DMS 273 (cell line): Measurements from ENCODE around the gene PYURF.

Experiments
- DNase-seq: peaks from one replicate; lab custom pipeline; 2025; ENCODE audit not compliant: unreplicated experiment; lab: John Stamatoyannopoulos, UW

The PYURF gene

GRCh38 chr4:88523325-88524129, at the start of gene PYURF:
Gene PYURF, minus strand, starts transcription at chr4:88523776. Its CDS starts 76 bp downstream, at chr4:88523700.
- peak; percentile 96 for DNase-seq

GRCh38 chr4:88570001-88570400, 46.4 kb upstream of the PYURF start:
- no peak for DNase-seq

- DNase-seq: no peak
Measured at GRCh38 chr4:88567591-88567990, 44.0 kb upstream of the PYURF start.

DNA sequence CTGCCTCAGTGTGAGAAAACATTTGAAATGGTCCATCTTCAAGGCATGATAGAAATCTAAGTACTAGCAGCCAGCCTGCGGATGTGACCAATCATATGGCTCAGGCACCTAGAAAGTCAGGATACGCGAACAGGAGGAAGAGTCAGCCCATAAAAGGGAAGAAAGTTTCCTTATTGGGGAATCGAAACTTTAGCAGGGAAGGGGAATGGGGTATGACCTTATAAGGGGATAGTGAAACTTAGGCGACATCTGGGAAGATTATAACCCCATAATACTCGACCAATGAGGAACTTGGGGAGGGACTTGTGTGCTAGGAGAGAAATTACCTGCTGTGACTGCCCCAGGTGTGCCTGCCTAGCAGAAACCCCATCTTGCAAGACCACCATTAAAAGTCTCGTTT, 26.2 kb upstream of the PYURF start:
- DNase-seq: no peak

DNA sequence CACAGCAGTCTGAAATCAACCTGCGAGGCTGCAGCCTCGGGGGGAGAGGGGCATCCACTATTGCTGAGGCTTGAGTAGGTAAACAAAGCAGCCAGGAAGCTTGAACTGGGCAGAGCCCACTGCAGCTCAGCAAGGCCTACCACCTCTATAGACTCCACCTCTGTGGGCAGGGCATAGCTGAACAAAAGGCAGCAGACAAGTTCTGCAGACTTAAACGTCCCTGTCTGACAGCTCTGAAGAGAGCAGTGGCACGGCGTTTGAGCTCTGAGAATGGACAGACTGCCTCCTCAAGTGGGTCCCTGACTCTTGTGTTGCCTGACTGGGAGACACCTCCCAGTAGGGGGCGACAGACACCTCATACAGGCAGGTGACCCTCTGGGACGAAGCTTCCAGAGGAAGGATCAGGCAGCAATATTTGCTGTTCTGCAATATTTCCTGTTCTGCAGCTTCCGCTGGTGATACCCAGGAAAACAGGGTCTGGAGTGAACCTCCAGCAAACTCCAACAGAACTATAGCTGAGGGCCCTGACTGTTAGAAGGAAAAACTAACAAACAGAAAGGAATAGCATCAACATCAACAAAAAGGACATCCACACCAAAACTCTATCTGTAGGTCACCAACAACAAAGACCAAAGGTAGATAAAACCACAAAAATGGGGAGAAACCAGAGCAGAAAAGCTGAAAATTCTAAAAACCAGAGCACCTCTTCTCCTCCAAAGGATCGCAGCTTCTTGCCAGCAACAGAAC, 15.9 kb upstream of the PYURF start:
- DNase-seq: peak; percentile 44

- no peak for DNase-seq
Measured at GRCh38 chr4:88537709-88538108, 14.1 kb upstream of the PYURF start.

DNA sequence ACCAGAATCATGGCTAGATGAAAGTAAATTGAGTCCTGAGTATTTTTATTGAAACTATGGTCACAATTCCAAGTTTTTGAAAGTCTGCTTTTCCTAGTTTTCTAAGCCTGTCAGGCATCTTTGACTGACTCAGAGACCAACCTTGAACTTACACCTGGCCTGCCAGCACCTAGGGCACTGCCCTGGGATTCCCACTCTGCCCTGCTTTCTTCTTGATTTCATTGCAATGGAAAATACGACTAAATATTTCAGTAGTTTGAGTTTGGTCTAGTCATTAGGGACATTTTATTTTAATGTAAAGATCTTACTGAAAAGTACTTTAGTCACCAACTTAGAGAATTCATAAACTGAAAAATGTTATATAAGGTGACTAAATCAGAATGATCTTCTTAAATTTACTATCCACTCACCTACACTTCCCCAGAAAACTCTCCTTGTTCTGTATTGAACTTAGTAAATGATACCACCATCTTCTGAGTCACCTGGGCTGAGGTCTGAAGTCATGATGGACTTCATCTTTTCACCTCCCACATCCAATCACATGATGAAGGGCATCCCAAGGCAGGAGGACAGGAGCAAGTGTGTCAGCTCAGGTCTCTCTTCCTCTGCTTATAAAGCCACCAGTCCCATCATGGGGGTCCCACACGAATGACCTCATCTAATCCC, 11.6 kb upstream of the PYURF start:
- no peak for DNase-seq

GRCh38 chr4:88533937-88534750, 10.6 kb upstream of the PYURF start:
- DNase-seq: no peak

- no peak for DNase-seq
Measured at GRCh38 chr4:88533088-88533790, 9.7 kb upstream of the PYURF start.

DNA sequence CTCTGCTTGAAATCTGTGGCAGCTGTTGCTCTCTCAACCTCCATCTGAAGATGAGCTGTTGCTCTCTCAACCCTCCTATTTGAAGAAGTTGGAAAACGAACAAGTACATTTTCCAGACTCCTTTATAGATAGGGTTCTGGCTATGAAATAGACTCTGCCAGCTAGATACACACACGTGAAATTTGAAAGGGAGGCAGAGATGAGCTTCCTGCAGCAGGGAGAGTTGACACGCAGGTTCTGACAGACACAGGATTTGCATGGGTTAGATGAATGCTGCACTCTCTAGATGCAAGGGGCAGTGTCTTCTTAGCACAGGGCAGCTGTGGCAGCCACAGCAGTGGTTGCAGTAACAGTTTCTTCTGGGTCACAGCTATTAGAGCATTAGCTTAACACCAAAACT, 8.0 kb upstream of the PYURF start:
- DNase-seq: no peak

DNA sequence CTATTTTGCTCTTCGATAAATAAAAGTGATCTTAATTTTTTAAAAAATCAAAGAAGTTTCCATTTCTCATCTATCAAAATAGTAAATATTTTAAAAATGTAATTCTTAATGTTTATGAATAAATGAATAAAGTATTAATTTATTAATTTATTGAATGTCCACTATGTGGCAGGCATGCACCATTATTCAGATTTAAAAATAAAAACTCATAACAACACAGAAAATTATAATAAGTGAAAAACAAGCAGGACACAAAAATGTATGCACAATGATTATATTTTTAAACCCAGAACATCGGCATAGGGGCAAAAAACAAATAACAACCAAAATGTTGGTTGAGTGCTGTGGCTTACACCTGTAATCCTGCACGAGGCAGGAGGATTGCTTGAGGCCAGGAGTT, 5.3 kb upstream of the PYURF start:
- DNase-seq: no peak

DNA sequence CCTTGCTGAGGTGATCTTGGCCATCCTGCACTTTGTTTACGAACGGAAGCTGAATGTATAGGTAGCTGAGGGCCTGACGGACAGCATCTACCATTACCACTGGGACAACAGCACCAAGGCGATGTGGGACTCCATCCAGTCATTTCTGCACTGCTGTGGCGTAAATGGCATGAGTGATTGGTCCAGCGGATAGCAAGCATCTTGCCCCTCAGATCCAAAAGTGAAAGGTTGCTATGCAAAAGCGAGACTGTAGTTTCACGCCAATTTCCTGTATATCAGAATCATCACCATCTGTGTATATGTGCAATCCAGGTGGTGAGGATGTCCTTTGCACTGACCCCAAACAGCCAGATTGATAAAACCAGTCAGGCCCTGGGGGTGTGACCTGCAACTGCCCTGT, 4.2 kb upstream of the PYURF start:
- no peak for DNase-seq

- DNase-seq: peak; percentile 33
Measured at GRCh38 chr4:88526221-88526815, 2.7 kb upstream of the PYURF start.

- DNase-seq: peak; percentile 25
Measured at GRCh38 chr4:88524171-88524570, 595 bp upstream of the PYURF start.

DNA sequence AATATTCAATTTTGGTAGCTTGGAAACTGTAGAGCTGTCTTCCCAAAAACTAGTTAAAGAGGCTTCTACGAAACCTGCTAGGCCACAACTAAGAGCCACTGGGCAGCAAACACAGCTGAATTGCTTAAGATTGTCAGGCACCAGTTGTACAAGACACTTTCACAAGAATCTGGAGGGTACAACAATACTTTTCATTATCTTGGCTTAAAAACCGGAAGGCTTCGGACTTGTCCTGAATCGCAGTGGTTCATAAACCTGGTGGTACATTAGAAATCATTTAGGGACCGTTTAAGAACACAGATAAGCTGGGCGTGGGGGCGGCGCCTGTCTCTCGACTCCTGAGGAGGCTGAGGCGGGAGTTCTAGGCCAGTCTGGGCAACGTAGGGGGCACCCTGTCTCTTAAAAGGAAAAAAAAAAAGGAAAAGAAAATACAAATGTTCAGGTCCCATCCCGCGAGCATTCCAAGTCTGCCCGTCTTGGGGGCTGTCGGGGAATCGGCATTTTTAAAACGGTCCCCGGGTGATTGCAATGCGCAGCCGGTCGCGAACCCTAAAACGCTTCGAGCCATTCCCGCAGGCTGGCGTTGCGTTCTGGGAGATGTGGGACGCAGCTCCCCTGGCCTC, 763 bp downstream of the PYURF start:
- DNase-seq: peak; percentile 56

GRCh38 chr4:88518911-88519310, 4.7 kb downstream of the PYURF start:
- DNase-seq: no peak

GRCh38 chr4:88517825-88518224, 5.8 kb downstream of the PYURF start:
- DNase-seq: no peak

DNA sequence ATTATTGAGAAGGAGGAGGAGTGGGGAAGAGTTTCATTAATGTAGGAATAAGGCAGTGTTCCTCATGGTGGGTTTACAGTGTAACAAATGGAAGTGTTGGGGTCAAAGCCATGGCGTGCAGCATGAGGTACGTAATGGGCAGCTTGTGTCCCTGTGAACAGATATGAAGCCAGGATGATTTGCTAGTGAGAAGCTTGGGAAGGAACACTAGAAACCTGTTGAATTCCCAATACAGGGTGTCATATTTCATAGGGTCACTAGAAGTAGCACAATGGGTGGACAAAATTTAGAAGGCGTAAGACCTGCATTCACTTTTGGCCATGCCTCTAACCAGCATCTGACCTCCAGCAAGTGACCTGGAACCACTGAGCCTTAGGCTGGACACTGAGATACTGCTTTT, 6.8 kb downstream of the PYURF start:
- DNase-seq: no peak
